Subcutaneous preadipocyte (primary cell): ENCODE results near the gene IFFO2. TPM values are rescaled to one million over a fixed set of nuclear protein-coding genes. Genes with fewer than 3 reads are reported as not detected.

ENCODE experiments used
- small RNA-seq: library from RNA; depleted of rRNA; stranded (forward); fragments of <200 nt; gene quantifications from one replicate; pipeline ENCODE3, GENCODE V24; 2012
- total RNA-seq: library from RNA; depleted of rRNA; stranded (reverse); fragments of >200 nt; gene quantifications from 2 replicates; pipeline ENCODE4 v1.2.3, GENCODE V29; 2012

Gene IFFO2
- 4.7 and 5.1 TPM in 2 replicates for total RNA-seq

GRCh38 chr1:18956193-18957135 is at the start of gene IFFO2:
IFFO2 (minus strand) TSS chr1:18956676; CDS start chr1:18956332, 344 bp downstream.

GRCh38 chr1:18902523-18903290 is 53.8 kb downstream of the IFFO2 start, which contains the start of gene ALDH4A1:
ALDH4A1 (minus strand) TSS chr1:18902555; CDS start chr1:18902523, 32 bp downstream.

GRCh38 chr1:18859560-18859959 is 96.9 kb downstream of the IFFO2 start, which contains the start of gene TAS1R2:
TAS1R2 (minus strand) TSS chr1:18859660; CDS start chr1:18859660, 0 bp downstream.

Small RNA genes lying within 50 kb of the gene (small RNA-seq; reads per million reads assigned to genes)
- gene MIR1290 (not detected), gene MIR4695 (not detected)

Other genes starting within 250 kb of the IFFO2 start
- not detected in 2 replicates for gene TAS1R2, start 97.0 kb downstream of the IFFO2 start, total RNA-seq
- gene ALDH4A1, start 54.1 kb downstream of the IFFO2 start, total RNA-seq = 4.8 and 5.9 TPM in 2 replicates